ENCODE results near the gene CAMTA1.
"Not testable (repeated sequence)": the region's sequence is repeated elsewhere in the genome, so short reads cannot be mapped to it uniquely, and the experiment has no call there.

CAMTA1 gene

GRCh38 chr1:7330726-7331125, 545.5 kb downstream of the CAMTA1 start:
- not testable (repeated sequence) for DNase-seq

- DNase-seq: no peak
Measured at GRCh38 chr1:7331926-7332535, 546.8 kb downstream of the CAMTA1 start.

- no peak for DNase-seq
Measured at GRCh38 chr1:7333094-7333493, 547.8 kb downstream of the CAMTA1 start.

- DNase-seq: no peak
Measured at GRCh38 chr1:7333620-7334019, 548.4 kb downstream of the CAMTA1 start.

GRCh38 chr1:7334475-7335035, 549.3 kb downstream of the CAMTA1 start:
- DNase-seq: no peak

- DNase-seq: no peak
Measured at GRCh38 chr1:7335224-7335879, 550.1 kb downstream of the CAMTA1 start.

GRCh38 chr1:7338439-7338838, 553.2 kb downstream of the CAMTA1 start:
- no peak for DNase-seq

- DNase-seq: no peak
Measured at GRCh38 chr1:7339014-7339413, 553.8 kb downstream of the CAMTA1 start.

GRCh38 chr1:7339953-7340352, 554.7 kb downstream of the CAMTA1 start:
- no peak for DNase-seq

- no peak for DNase-seq
Measured at GRCh38 chr1:7341145-7341905, 556.1 kb downstream of the CAMTA1 start.

- no peak for DNase-seq
Measured at GRCh38 chr1:7343882-7344281, 558.6 kb downstream of the CAMTA1 start.

GRCh38 chr1:7344299-7344698, 559.0 kb downstream of the CAMTA1 start:
- DNase-seq: no peak

- no peak for DNase-seq
Measured at GRCh38 chr1:7345516-7345915, 560.3 kb downstream of the CAMTA1 start.

GRCh38 chr1:7346070-7346596, 560.9 kb downstream of the CAMTA1 start:
- DNase-seq: no peak

GRCh38 chr1:7346600-7347570, 561.6 kb downstream of the CAMTA1 start:
- no peak for DNase-seq

- no peak for DNase-seq
Measured at GRCh38 chr1:7348073-7348472, 562.8 kb downstream of the CAMTA1 start.

GRCh38 chr1:7348580-7348979, 563.3 kb downstream of the CAMTA1 start:
- DNase-seq: no peak

GRCh38 chr1:7350804-7351203, 565.5 kb downstream of the CAMTA1 start:
- DNase-seq: no peak

- no peak for DNase-seq
Measured at GRCh38 chr1:7351649-7352048, 566.4 kb downstream of the CAMTA1 start.

- DNase-seq: no peak
Measured at GRCh38 chr1:7352364-7352763, 567.1 kb downstream of the CAMTA1 start.

- peak; percentile 1 to 22 (median 14) for DNase-seq
Measured at GRCh38 chr1:7352974-7353373, 567.7 kb downstream of the CAMTA1 start.

- no peak for DNase-seq
Measured at GRCh38 chr1:7355646-7356045, 570.4 kb downstream of the CAMTA1 start.

All from suppressor macrophage (primary cell).